Glomerular endothelial cell (primary cell): ENCODE measurements around the gene CPTP. TPM values are rescaled to one million over a fixed set of nuclear protein-coding genes. Genes with fewer than 3 reads are reported as not detected.

Source experiments
- DNase-seq: peaks from one replicate; pipeline ENCODE4 v3.0.0-alpha.2; 2011; ENCODE audit warnings: low read depth, low spot score; ENCODE audit errors: extremely low read depth
- total RNA-seq: library from RNA; depleted of rRNA; stranded (reverse); fragments of >200 nt; gene quantifications from 2 replicates; pipeline ENCODE4 v1.2.3, GENCODE V29; 2015

The CPTP gene
- total RNA-seq, 1 donor from 2014 or later = 56.5 TPM

DNA sequence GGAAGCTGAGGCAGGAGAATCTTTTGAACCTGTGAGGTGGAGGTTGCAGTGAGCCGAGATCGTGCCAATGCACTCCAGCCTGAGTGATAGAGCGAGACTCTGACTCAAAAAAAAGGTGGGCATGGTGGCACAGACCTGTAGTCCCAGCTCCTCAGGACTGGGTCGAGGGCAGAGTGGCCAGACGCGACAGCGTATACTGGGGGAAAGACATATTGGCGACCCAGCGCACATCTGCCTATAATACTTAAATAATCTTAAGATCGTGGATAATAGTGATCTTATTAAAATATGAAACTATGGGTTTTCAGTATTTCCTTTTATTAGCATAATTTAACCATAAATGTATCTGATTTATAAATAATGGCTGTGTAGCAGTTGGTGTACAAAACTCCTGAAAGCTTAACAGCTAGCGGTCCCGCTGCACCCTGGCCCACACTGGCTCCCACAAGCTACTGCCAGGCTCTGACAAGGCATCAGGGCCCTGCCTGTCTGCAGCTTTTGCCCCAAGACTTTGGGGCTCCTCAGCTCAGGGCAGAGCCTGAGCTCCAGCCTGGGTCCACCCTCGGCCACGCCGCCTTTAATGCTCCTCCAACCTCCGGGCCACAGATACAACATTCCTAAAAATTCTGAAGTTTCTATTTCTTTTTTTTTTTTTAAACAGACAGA is 53.1 kb downstream of the CPTP start:
- no peak for DNase-seq

Other genes with a start within 250 kb of the CPTP start
- 13.5 and 32.1 TPM in 2 replicates for gene C1orf159, start 208.7 kb upstream of the CPTP start, total RNA-seq
- gene TTLL10, start 150.9 kb upstream of the CPTP start, total RNA-seq = not detected in 2 replicates
- gene TNFRSF18, start 118.2 kb upstream of the CPTP start, total RNA-seq = 0.58 TPM in 1 of 2 replicates, not detected in the other
- gene TNFRSF4, start 110.6 kb upstream of the CPTP start, total RNA-seq = 5.6 and 58.5 TPM in 2 replicates
- gene SDF4, start 92.8 kb upstream of the CPTP start, total RNA-seq = 272 and 308 TPM in 2 replicates
- 47.9 and 63.4 TPM in 2 replicates for gene B3GALT6, start 92.6 kb upstream of the CPTP start, total RNA-seq
- gene C1QTNF12, start 78.1 kb upstream of the CPTP start, total RNA-seq = 0.76 and 1.7 TPM in 2 replicates
- 44.4 and 80.3 TPM in 2 replicates for gene UBE2J2, start 50.9 kb upstream of the CPTP start, total RNA-seq
- gene SCNN1D, start 44.4 kb upstream of the CPTP start, total RNA-seq = 0.34 and 1.4 TPM in 2 replicates
- 33.6 and 62.4 TPM in 2 replicates for gene ACAP3, start 16.9 kb upstream of the CPTP start, total RNA-seq
- 32.1 and 36.2 TPM in 2 replicates for gene PUSL1, start 16.2 kb upstream of the CPTP start, total RNA-seq
- 104 and 110 TPM in 2 replicates for gene INTS11, start 142 bp upstream of the CPTP start, total RNA-seq
- gene TAS1R3, start 6.5 kb downstream of the CPTP start, total RNA-seq = 0.35 TPM in 1 of 2 replicates, not detected in the other
- 56.5 and 56.9 TPM in 2 replicates for gene DVL1, start 24.6 kb downstream of the CPTP start, total RNA-seq
- gene MXRA8, start 33.8 kb downstream of the CPTP start, total RNA-seq = 25.8 and 39.1 TPM in 2 replicates
- gene AURKAIP1, start 50.4 kb downstream of the CPTP start, total RNA-seq = 145 and 181 TPM in 2 replicates
- 111 and 189 TPM in 2 replicates for gene CCNL2, start 74.5 kb downstream of the CPTP start, total RNA-seq
- gene MRPL20, start 82.5 kb downstream of the CPTP start, total RNA-seq = 125 and 128 TPM in 2 replicates
- 0.34 TPM in 1 of 2 replicates, not detected in the other for gene ANKRD65, start 96.5 kb downstream of the CPTP start, total RNA-seq
- gene VWA1, start 110.9 kb downstream of the CPTP start, total RNA-seq = 21.4 and 34.8 TPM in 2 replicates
- not detected in 2 replicates for gene ATAD3C, start 124.9 kb downstream of the CPTP start, total RNA-seq
- 22.6 and 37.5 TPM in 2 replicates for gene ATAD3B, start 147.0 kb downstream of the CPTP start, total RNA-seq
- gene ATAD3A, start 187.4 kb downstream of the CPTP start, total RNA-seq = 48.3 and 54.5 TPM in 2 replicates
- gene TMEM240, start 215.8 kb downstream of the CPTP start, total RNA-seq = 1.7 and 3.4 TPM in 2 replicates